WTC11 (cell line): ENCODE measurements around the gene NAA80. TPM values are rescaled to one million over a fixed set of nuclear protein-coding genes. Genes with fewer than 3 reads are reported as not detected.

Experiments used
- ATAC-seq: fragments of 200-7000 bp; cut with Tn5 transposase; 2 replicates; pipeline ENCODE4 v1.10.0; 2021; ENCODE audit warnings: mild to moderate bottlenecking, moderate library complexity
- CTCF ChIA-PET: fragments of 300-600 bp; sonication (Branson Sonifier 250); formaldehyde crosslinking; loops from one replicate; lab custom pipeline; 2021; ENCODE audit warnings: antibody characterized with exemption; lab: Charles Lee
- POLR2A ChIA-PET: fragments of 350-600 bp; sonication (Branson Sonifier 250); formaldehyde crosslinking; loops from one replicate; lab custom pipeline; 2021; ENCODE audit warnings: antibody characterized with exemption; lab: Charles Lee
- DNase-seq: peaks from one replicate; pipeline ENCODE4 v3.0.0; 2021; ENCODE audit warnings: low spot score
- H3K27ac Mint-ChIP-seq: 2 replicates; pipeline ENCODE4 v1.8.0; 2021; ENCODE audit warnings: mixed read lengths
- H3K27me3 Mint-ChIP-seq: 2 replicates; pipeline ENCODE4 v1.8.0; 2021; ENCODE audit warnings: low read depth, mild to moderate bottlenecking, moderate library complexity, mixed read lengths
- H3K36me3 Mint-ChIP-seq: 2 replicates; pipeline ENCODE4 v1.8.0; 2021; ENCODE audit warnings: mixed read lengths
- H3K4me1 Mint-ChIP-seq: 2 replicates; pipeline ENCODE4 v1.8.0; 2022; ENCODE audit warnings: mixed read lengths
- H3K4me3 Mint-ChIP-seq: 2 replicates; pipeline ENCODE4 v1.8.0; 2021; ENCODE audit warnings: mild to moderate bottlenecking, moderate library complexity, mixed read lengths
- H3K9me3 Mint-ChIP-seq: 2 replicates; pipeline ENCODE4 v1.8.0; 2021; ENCODE audit warnings: mixed read lengths
- E2F5 ChIP-seq: sonication (generic); formaldehyde crosslinking; IDR thresholded peaks from 2 replicates; pipeline ENCODE4 v1.8.1; 2022; ENCODE audit warnings: mild to moderate bottlenecking, moderate library complexity, missing genetic modification reagents
- FOXP4 ChIP-seq: sonication (generic); formaldehyde crosslinking; IDR thresholded peaks from 2 replicates; pipeline ENCODE4 v1.8.0; 2022; ENCODE audit warnings: mild to moderate bottlenecking, missing genetic modification reagents
- NFATC4 ChIP-seq: fragments of 250-450 bp; sonication (Bioruptor Pico); IDR thresholded peaks from 2 replicates; pipeline ENCODE4 v1.9.0; 2021; ENCODE audit warnings: mild to moderate bottlenecking
- TCF7 ChIP-seq: sonication (generic); formaldehyde crosslinking; IDR thresholded peaks from 2 replicates; pipeline ENCODE4 v1.8.0; 2022; ENCODE audit warnings: mild to moderate bottlenecking, low read depth, missing genetic modification reagents, moderate library complexity
- ZNF138 ChIP-seq: sonication (generic); formaldehyde crosslinking; conservative IDR thresholded peaks from 2 replicates; pipeline ENCODE4 v1.8.1; 2022; ENCODE audit warnings: mild to moderate bottlenecking, moderate library complexity, missing genetic modification reagents
- total RNA-seq: library from RNA; stranded (reverse); gene quantifications from 3 replicates; pipeline ENCODE4 v1.2.3, GENCODE V29; 2021
- TF ChIP-seq, protein P1 (sequence below): sonication (generic); formaldehyde crosslinking; IDR thresholded peaks from 2 replicates; pipeline ENCODE4 v1.8.0; 2023; ENCODE audit warnings: missing genetic modification reagents, mild to moderate bottlenecking, borderline replicate concordance
- TF ChIP-seq, protein P2 (sequence below): sonication (generic); formaldehyde crosslinking; IDR thresholded peaks from 2 replicates; pipeline ENCODE4 v1.8.1; 2023; ENCODE audit warnings: mild to moderate bottlenecking, missing genetic modification reagents, borderline replicate concordance
- TF ChIP-seq, protein P3 (sequence below): sonication (generic); formaldehyde crosslinking; IDR thresholded peaks from 2 replicates; pipeline ENCODE4 v1.8.0; 2022; ENCODE audit warnings: mild to moderate bottlenecking, missing genetic modification reagents
- TF ChIP-seq, protein P4 (sequence below): sonication (generic); formaldehyde crosslinking; IDR thresholded peaks from 2 replicates; pipeline ENCODE4 v1.8.1; 2023; ENCODE audit warnings: mild to moderate bottlenecking, missing genetic modification reagents

The NAA80 gene
- total RNA-seq, 1 experiment from 2014 or later: 17.3 TPM

DNA sequence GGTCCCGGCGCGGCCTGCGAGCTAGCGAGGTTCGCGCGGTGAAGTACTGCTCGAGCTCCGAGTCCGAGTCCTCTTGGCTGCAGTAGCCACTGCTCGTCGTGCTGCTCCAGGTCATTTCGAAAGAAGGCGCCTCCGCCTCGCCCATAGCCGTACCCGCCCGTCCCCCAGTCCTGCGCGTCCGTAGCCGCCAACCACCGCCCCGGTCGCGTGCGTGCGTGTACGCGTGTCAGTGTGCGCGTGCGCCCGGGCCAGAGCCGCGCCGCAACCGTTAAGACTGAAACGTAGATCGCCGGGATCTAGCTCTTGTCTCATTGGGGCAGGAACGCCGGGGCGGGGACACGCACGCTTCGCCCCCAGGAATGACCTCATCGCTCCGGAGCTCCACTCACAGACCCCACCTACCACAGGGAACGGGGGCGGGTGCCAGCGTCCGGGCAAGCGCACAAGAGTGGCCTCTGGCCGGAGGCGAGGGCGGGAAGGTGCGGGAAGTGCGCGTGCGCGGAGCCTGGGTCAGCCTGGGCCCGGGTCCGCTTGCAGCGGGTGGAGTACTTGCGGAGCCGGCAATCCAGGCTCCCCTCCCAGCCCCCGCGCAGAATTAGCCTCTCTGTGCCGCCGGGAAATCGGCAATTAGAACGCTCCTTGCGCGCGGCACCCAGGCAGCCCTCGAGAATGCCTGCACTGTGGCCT, 38.1 kb upstream of the NAA80 start (continued):
- TF ChIP-seq, protein P1, sequence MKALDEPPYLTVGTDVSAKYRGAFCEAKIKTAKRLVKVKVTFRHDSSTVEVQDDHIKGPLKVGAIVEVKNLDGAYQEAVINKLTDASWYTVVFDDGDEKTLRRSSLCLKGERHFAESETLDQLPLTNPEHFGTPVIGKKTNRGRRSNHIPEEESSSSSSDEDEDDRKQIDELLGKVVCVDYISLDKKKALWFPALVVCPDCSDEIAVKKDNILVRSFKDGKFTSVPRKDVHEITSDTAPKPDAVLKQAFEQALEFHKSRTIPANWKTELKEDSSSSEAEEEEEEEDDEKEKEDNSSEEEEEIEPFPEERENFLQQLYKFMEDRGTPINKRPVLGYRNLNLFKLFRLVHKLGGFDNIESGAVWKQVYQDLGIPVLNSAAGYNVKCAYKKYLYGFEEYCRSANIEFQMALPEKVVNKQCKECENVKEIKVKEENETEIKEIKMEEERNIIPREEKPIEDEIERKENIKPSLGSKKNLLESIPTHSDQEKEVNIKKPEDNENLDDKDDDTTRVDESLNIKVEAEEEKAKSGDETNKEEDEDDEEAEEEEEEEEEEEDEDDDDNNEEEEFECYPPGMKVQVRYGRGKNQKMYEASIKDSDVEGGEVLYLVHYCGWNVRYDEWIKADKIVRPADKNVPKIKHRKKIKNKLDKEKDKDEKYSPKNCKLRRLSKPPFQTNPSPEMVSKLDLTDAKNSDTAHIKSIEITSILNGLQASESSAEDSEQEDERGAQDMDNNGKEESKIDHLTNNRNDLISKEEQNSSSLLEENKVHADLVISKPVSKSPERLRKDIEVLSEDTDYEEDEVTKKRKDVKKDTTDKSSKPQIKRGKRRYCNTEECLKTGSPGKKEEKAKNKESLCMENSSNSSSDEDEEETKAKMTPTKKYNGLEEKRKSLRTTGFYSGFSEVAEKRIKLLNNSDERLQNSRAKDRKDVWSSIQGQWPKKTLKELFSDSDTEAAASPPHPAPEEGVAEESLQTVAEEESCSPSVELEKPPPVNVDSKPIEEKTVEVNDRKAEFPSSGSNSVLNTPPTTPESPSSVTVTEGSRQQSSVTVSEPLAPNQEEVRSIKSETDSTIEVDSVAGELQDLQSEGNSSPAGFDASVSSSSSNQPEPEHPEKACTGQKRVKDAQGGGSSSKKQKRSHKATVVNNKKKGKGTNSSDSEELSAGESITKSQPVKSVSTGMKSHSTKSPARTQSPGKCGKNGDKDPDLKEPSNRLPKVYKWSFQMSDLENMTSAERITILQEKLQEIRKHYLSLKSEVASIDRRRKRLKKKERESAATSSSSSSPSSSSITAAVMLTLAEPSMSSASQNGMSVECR (CRISPR knock-in tag): peak; percentile 92; the same call in 1 of the 2 replicates
- TF ChIP-seq, protein P2, sequence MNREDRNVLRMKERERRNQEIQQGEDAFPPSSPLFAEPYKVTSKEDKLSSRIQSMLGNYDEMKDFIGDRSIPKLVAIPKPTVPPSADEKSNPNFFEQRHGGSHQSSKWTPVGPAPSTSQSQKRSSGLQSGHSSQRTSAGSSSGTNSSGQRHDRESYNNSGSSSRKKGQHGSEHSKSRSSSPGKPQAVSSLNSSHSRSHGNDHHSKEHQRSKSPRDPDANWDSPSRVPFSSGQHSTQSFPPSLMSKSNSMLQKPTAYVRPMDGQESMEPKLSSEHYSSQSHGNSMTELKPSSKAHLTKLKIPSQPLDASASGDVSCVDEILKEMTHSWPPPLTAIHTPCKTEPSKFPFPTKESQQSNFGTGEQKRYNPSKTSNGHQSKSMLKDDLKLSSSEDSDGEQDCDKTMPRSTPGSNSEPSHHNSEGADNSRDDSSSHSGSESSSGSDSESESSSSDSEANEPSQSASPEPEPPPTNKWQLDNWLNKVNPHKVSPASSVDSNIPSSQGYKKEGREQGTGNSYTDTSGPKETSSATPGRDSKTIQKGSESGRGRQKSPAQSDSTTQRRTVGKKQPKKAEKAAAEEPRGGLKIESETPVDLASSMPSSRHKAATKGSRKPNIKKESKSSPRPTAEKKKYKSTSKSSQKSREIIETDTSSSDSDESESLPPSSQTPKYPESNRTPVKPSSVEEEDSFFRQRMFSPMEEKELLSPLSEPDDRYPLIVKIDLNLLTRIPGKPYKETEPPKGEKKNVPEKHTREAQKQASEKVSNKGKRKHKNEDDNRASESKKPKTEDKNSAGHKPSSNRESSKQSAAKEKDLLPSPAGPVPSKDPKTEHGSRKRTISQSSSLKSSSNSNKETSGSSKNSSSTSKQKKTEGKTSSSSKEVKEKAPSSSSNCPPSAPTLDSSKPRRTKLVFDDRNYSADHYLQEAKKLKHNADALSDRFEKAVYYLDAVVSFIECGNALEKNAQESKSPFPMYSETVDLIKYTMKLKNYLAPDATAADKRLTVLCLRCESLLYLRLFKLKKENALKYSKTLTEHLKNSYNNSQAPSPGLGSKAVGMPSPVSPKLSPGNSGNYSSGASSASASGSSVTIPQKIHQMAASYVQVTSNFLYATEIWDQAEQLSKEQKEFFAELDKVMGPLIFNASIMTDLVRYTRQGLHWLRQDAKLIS (CRISPR knock-in tag): 0 out of 2 replicates have a peak, but pooled peaks have one; percentile 64
- TF ChIP-seq, protein P3, sequence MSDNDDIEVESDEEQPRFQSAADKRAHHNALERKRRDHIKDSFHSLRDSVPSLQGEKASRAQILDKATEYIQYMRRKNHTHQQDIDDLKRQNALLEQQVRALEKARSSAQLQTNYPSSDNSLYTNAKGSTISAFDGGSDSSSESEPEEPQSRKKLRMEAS (CRISPR knock-in tag): peak; percentile 95

DNA sequence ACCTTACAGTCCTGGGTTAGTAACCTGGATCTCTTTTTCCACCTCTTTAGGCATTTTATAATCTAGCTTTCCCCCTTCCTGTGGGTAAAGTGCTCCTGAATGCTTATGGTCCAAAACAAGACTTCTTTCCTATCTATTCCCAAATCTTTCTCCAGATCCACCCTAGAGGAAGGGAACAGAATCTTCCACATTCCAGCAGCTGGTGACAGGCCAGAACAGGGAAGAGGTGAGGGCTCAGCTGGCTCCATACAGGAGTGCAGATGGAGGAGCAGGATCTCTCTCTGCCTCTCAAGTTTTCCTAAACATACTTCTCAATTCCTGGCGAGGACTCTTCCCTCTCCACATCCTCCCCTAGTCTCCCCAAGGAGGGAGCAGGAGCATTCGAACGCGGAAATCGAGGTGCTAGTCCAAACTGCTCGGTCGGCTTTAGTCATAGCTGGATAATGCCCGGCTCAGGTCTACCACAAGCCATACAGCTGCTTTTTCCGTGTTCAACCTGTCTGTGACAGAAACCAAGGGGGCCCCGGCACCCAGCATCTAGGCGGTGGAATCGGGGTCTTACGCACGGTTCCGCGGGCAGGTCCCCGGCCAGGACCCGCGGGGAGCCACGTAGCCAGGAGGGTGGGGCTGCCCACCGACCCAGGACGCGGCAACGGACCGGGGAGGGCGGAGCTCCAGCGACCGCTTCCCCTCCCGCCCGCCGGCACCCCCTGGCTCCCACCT, 37.4 kb upstream of the NAA80 start:
- Mint-ChIP-seq H3K27me3 (peaks cover 36% of the 10 kb centered on the region), H3K9me3 (no peaks in the 10 kb centered on the region), H3K36me3 (peaks cover 6% of the 10 kb centered on the region), H3K4me1 (peaks cover 33% of the 10 kb centered on the region), H3K27ac (peak overlapping the region; percentile 86), H3K4me3 (peak overlapping the region; percentile 95)
- ATAC-seq: no peak
- ChIA-PET CTCF (interaction anchor here (0.6 to 2.7 kb wide), 33 partner anchors 8 to 280 kb away, joined by 3 to 71 read pairs (median 6); partner anchors contain the start of genes C3orf18, CISH, CYB561D2 and GNAI2), POLR2A (interaction anchor here (0.9 to 2.4 kb wide), 13 partner anchors 8 to 275 kb away, joined by 3 to 21 read pairs (median 4); partner anchors contain the start of genes CISH, CYB561D2, HYAL2 and HYAL3)
- DNase-seq: no peak
- no peak for TF ChIP-seq E2F5 (CRISPR knock-in tag)
- TF ChIP-seq TCF7 (CRISPR knock-in tag): peak; percentile 42; the same call in 1 of the 2 replicates

- DNase-seq (no peak), ATAC-seq (no peak)
- ChIA-PET CTCF (no interaction called here), POLR2A (no interaction called here)
- Mint-ChIP-seq H3K4me3 (no peak overlapping the region), H3K36me3 (peaks cover 24% of the 10 kb centered on the region), H3K4me1 (peaks cover 24% of the 10 kb centered on the region), H3K27ac (0 out of 2 replicates have a peak overlapping the region, but pooled peaks have one; percentile 53), H3K9me3 (no peaks in the 10 kb centered on the region), H3K27me3 (peaks cover 16% of the 10 kb centered on the region)
- no peak for TF ChIP-seq NFATC4 (CRISPR knock-in tag)
- TF ChIP-seq FOXP4 (CRISPR knock-in tag): no peak
- TF ChIP-seq, protein P4, sequence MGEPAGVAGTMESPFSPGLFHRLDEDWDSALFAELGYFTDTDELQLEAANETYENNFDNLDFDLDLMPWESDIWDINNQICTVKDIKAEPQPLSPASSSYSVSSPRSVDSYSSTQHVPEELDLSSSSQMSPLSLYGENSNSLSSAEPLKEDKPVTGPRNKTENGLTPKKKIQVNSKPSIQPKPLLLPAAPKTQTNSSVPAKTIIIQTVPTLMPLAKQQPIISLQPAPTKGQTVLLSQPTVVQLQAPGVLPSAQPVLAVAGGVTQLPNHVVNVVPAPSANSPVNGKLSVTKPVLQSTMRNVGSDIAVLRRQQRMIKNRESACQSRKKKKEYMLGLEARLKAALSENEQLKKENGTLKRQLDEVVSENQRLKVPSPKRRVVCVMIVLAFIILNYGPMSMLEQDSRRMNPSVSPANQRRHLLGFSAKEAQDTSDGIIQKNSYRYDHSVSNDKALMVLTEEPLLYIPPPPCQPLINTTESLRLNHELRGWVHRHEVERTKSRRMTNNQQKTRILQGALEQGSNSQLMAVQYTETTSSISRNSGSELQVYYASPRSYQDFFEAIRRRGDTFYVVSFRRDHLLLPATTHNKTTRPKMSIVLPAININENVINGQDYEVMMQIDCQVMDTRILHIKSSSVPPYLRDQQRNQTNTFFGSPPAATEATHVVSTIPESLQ: no peak
- no peak for TF ChIP-seq ZNF138 (CRISPR knock-in tag)
Observed at GRCh38 chr3:50334339-50335075, 35.3 kb upstream of the NAA80 start.
